ENCODE results near the gene BAD.

GRCh38 chr11:64295760-64296159 is 11.3 kb upstream of the BAD start:
- TF ChIP-seq POLR2A (IDR thresholded peaks at IDR 0.05; ENCODE audit: low read depth, low read length) (no peak), POLR2AphosphoS5 (IDR thresholded peaks at IDR 0.05; ENCODE audit: low read depth, low read length) (no peak)

All from GM12892 (cell line).